Measurements from ENCODE around the gene ABHD16A. TPM values are rescaled to one million over a fixed set of nuclear protein-coding genes. Genes with fewer than 3 reads are reported as not detected.

ABHD16A gene
- total RNA-seq, 1 donor from 2014 or later: 47.1 TPM

GRCh38 chr6:31655349-31656237 is 47.5 kb downstream of the ABHD16A start, which contains the start of gene APOM:
TSS of gene APOM (plus strand) at chr6:31655894. CDS start at chr6:31655967, 73 bp downstream.

Other genes with a start within 250 kb of the ABHD16A start
- 9.0 and 20.7 TPM in 2 replicates for gene MICB, start 205.2 kb downstream of the ABHD16A start, total RNA-seq
- not detected in 2 replicates for gene MCCD1, start 174.4 kb downstream of the ABHD16A start, total RNA-seq
- gene DDX39B, start 161.3 kb downstream of the ABHD16A start, total RNA-seq: 156 and 555 TPM in 2 replicates
- gene ATP6V1G2, start 156.7 kb downstream of the ABHD16A start, total RNA-seq: 1.2 and 5.1 TPM in 2 replicates
- gene NFKBIL1, start 155.7 kb downstream of the ABHD16A start, total RNA-seq: 19.7 and 32.7 TPM in 2 replicates
- gene LTA, start 131.0 kb downstream of the ABHD16A start, total RNA-seq: not detected in 2 replicates
- gene TNF, start 127.8 kb downstream of the ABHD16A start, total RNA-seq: not detected in 2 replicates
- 0.28 TPM in 1 of 2 replicates, not detected in the other for gene LTB, start 120.9 kb downstream of the ABHD16A start, total RNA-seq
- gene LST1, start 117.0 kb downstream of the ABHD16A start, total RNA-seq: not detected in 2 replicates
- gene NCR3, start 110.3 kb downstream of the ABHD16A start, total RNA-seq: not detected in 2 replicates
- not detected in 2 replicates for gene AIF1, start 88.1 kb downstream of the ABHD16A start, total RNA-seq
- 19.7 and 31.1 TPM in 2 replicates for gene PRRC2A, start 82.6 kb downstream of the ABHD16A start, total RNA-seq
- 90.5 and 111 TPM in 2 replicates for gene BAG6, start 50.7 kb downstream of the ABHD16A start, total RNA-seq
- 0.28 and 1.2 TPM in 2 replicates for gene APOM, start 47.4 kb downstream of the ABHD16A start, total RNA-seq
- 21.9 and 23.4 TPM in 2 replicates for gene C6orf47, start 42.5 kb downstream of the ABHD16A start, total RNA-seq
- 14.1 and 22.2 TPM in 2 replicates for gene GPANK1, start 38.3 kb downstream of the ABHD16A start, total RNA-seq
- gene CSNK2B, start 37.2 kb downstream of the ABHD16A start, total RNA-seq: 93.0 and 140 TPM in 2 replicates
- gene LY6G5B, start 33.3 kb downstream of the ABHD16A start, total RNA-seq: 2.0 and 2.3 TPM in 2 replicates
- gene LY6G5C, start 22.3 kb downstream of the ABHD16A start, total RNA-seq: 0.38 and 1.7 TPM in 2 replicates
- not detected in 2 replicates for gene LY6G6F, start 3.5 kb upstream of the ABHD16A start, total RNA-seq
- not detected in 2 replicates for gene LY6G6D, start 12.0 kb upstream of the ABHD16A start, total RNA-seq
- under 0.01 TPM in 1 of 2 replicates, not detected in the other for gene LY6G6C, start 18.4 kb upstream of the ABHD16A start, total RNA-seq
- gene MPIG6B, start 20.0 kb upstream of the ABHD16A start, total RNA-seq: 0.28 TPM in 1 of 2 replicates, not detected in the other
- 58.1 and 70.5 TPM in 2 replicates for gene DDAH2, start 26.0 kb upstream of the ABHD16A start, total RNA-seq
- 711 and 1,283 TPM in 2 replicates for gene CLIC1, start 33.2 kb upstream of the ABHD16A start, total RNA-seq
- gene MSH5, start 36.7 kb upstream of the ABHD16A start, total RNA-seq: 4.4 and 5.4 TPM in 2 replicates
- 0.19 and 0.85 TPM in 2 replicates for gene SAPCD1, start 59.3 kb upstream of the ABHD16A start, total RNA-seq
- under 0.01 TPM in 1 of 2 replicates, not detected in the other for gene VWA7, start 74.0 kb upstream of the ABHD16A start, total RNA-seq
- 32.4 and 91.3 TPM in 2 replicates for gene VARS1, start 92.4 kb upstream of the ABHD16A start, total RNA-seq
- 18.0 and 46.2 TPM in 2 replicates for gene LSM2, start 103.6 kb upstream of the ABHD16A start, total RNA-seq
- 1.3 and 2.8 TPM in 2 replicates for gene HSPA1L, start 112.0 kb upstream of the ABHD16A start, total RNA-seq
- 87.9 and 192 TPM in 2 replicates for gene HSPA1A, start 112.2 kb upstream of the ABHD16A start, total RNA-seq
- 119 and 235 TPM in 2 replicates for gene HSPA1B, start 124.4 kb upstream of the ABHD16A start, total RNA-seq
- gene NEU1, start 159.5 kb upstream of the ABHD16A start, total RNA-seq: 51.4 and 93.9 TPM in 2 replicates
- gene SLC44A4, start 175.7 kb upstream of the ABHD16A start, total RNA-seq: not detected in 2 replicates
- 50.2 and 55.2 TPM in 2 replicates for gene EHMT2, start 194.4 kb upstream of the ABHD16A start, total RNA-seq
- 4.2 and 4.6 TPM in 2 replicates for gene ZBTB12, start 198.8 kb upstream of the ABHD16A start, total RNA-seq
- 0.38 and 6.8 TPM in 2 replicates for gene C2, start 224.4 kb upstream of the ABHD16A start, total RNA-seq
- 5.8 and 65.1 TPM in 2 replicates for gene CFB, start 242.8 kb upstream of the ABHD16A start, total RNA-seq